GM19238 (cell line): Measurements from ENCODE around the gene TASOR.

Experiments
- DNase-seq: peaks from one replicate; pipeline ENCODE4 v3.0.0; 2011; ENCODE audit warnings: low spot score; ENCODE audit not compliant: insufficient read length

Gene TASOR

GRCh38 chr3:56682462-56683121 lies 473 bp downstream of the TASOR start:
- DNase-seq = peak; percentile 32

GRCh38 chr3:56681984-56682461 lies 1.0 kb downstream of the TASOR start:
- DNase-seq = no peak

- DNase-seq = no peak
Observed at GRCh38 chr3:56680054-56680580, 2.9 kb downstream of the TASOR start.

- DNase-seq = no peak
Observed at GRCh38 chr3:56677286-56677685, 5.8 kb downstream of the TASOR start.

GRCh38 chr3:56673781-56674457 lies 9.1 kb downstream of the TASOR start:
- no peak for DNase-seq

GRCh38 chr3:56667973-56668579 lies 15.0 kb downstream of the TASOR start:
- DNase-seq = no peak

GRCh38 chr3:56664823-56665222 lies 18.2 kb downstream of the TASOR start:
- DNase-seq = no peak

GRCh38 chr3:56655709-56656108 lies 27.4 kb downstream of the TASOR start:
- no peak for DNase-seq

- no peak for DNase-seq
Observed at GRCh38 chr3:56654460-56654859, 28.6 kb downstream of the TASOR start.

- no peak for DNase-seq
Observed at GRCh38 chr3:56645407-56645806, 37.7 kb downstream of the TASOR start.

GRCh38 chr3:56633602-56634535 lies 49.2 kb downstream of the TASOR start:
- no peak for DNase-seq
